Colon (tissue), 2 donors: ENCODE measurements around the gene ZSCAN18.

Source experiments
- FAIRE-seq: peaks from 2 replicates; lab custom pipeline; 2012; peaks lifted over from hg19 to GRCh38; lab: Jason Lieb, UNC
- donor health status: control.
- donor health status: control.

Gene ZSCAN18

DNA sequence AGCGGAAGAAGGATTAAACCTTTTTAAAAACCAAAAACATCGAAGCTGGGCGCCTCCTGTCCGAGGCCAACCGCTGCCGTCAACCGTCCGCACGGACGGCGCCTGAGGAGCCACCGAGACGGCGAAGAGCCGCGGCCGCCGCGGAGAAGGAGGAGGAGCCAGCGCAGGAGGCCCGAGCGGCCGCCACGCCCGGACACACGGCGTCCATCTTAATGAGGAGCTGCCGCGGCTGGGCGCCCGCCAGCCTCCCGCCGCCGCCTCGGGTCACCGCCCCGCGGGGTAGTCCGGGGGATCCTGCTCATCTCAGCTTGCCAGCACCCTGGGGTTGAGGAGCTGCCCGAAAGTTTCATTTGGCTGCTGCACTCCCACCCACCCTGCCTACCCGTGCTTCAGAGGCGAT, 53.6 kb downstream of the ZSCAN18 start:
- no peak for FAIRE-seq

DNA sequence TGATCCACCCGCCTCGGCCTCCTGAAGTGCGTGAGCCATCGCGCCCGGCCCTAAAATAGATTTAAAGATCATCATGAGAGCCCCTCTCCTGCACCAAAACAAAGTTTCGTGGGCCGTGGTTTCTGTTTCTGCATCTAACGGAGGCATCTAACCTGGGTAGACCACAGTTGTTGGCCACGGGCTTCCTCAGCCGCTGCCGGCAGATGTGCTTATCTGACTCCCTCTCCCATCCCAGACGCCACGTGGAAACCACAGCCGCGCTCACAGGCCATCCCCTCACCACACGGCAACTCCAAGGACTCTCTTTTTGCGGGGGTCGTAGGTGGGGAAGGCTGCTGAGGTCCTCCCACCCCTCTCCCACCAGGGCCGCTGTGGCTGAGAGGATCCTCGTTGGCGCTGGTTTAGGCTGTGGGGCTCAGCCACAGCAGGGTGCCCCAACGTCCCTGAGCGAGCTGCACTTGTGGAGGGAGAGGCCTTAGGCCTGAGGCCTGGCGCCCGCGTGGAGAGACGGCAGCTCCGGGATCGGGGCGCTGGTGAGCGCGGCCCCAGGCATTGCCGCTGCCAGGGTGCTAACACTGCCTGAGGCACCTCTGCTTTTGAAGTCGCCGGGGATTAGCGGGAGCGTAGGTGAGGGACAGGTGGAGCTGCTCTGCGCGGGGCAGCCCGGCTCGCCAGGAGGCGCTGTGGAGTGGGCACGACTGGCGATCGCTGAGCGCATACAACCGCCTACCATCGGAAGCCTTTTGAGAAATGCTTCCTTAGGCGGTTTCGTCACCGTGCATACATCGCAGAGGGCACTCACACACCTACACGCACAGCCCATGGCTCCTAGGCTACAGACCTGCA, 55.3 kb downstream of the ZSCAN18 start:
- no peak for FAIRE-seq

DNA sequence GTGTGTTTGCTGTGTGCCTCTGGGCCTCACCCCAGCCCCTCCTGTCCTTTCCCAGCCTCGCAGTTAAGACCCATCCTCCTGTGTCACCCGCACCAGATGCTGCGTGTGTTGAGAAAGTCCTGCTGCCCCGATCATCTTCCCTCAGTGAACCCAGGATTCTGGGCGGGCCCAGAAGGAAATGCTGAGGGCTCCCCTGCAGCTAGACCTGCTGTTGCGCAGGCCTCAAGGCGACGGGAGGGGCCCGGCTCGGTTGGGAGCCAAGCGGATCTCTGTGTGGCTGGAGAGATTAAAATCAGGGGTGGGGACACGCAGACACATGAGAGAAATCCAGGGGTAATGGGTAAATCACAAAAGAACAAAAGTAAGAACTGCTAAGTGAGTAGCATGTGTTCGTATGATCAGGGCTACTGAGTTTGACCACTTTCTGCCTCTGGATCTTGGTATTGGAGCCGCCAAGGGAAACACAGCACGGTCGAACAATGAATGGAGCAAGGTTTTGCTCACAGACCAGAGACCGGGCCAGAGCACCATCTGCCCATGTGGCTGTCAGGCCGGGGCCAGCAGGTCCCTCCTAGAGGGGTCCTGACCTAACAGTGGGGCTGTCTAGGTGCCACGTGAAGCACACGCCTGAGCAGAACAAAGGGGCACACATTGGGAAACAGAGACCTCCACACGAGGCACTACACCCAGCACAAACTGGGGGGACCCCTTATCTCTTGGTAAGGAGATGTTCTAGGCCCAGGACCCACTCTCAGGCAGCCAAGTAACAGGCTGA, 57.1 kb downstream of the ZSCAN18 start:
- FAIRE-seq = no peak

DNA sequence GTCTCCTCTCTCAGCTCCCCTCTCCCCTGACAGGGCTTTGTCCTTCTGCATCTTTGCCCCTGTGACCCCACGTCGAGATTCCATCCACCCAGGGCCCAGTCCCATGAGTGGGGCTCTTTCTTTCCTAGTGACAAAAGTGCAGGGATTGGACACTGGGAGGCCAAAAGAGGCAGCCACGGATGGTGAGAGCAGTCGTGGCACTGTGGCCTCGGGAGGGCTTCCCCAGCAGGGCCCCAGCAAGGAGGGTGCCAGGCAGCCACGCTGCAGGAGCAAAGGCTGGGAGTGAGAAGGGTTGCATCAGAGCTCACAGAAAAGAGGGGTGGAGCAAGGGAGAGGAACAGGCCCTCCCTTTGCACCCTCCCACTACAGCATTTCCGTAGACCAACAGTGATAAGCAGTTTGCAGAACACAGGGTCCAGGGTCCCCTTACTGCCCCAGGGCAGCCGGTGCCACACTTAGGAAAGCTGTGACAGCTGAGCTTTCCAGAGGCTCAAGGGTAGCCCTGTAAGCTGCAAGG, 59.3 kb downstream of the ZSCAN18 start:
- FAIRE-seq = no peak

DNA sequence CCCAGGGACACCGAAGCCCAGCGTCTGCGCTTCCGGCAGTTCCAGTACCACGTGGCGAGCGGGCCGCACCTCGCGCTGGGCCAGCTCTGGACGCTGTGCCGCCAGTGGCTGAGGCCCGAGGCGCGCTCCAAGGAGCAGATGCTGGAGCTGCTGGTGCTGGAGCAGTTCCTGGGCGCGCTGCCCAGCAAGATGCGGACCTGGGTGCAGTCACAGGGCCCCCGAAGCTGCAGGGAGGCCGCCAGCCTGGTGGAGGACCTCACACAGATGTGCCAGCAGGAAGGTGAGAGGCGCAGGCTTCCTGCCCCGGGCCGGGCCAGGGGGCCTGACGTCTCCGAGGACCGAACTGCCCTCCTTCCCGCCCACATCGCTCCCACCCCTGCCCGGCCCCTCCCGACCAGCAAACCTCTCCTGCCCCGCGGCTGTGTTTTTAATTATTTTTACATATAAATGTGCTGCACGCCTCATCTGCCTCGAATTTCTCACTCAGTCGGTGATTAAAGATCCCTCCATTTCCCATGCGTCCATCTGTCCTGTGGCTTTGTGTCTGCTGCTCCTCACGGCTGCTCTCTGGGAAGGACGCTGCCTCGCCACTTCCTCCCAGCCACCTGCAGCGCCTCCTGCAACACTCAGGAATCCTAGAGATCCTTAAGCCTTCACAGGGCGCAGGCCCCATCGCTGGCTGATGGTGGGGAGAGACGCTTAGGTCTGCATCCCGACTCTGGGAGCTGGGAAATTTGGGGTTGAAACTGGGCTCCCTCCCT, 59.9 kb downstream of the ZSCAN18 start:
- FAIRE-seq = no peak

DNA sequence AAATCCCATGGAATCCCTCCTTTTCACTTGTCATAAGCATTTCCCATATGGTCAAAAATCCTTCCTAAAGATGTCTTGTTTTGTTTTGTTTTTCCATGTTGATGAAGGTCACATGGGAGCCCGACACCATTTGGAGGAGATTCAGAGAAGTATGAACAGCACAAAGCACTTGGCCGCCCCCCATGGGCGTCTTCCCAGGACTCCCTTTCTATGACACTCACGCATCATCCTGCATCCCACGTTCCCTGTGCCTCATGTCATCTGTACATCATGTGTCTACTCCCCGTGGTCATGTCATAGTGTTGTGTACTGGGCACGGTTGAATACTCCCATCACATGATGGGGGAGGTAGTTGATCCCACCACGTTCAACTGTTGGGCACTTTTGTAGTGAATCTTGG, 62.2 kb downstream of the ZSCAN18 start:
- no peak for FAIRE-seq

DNA sequence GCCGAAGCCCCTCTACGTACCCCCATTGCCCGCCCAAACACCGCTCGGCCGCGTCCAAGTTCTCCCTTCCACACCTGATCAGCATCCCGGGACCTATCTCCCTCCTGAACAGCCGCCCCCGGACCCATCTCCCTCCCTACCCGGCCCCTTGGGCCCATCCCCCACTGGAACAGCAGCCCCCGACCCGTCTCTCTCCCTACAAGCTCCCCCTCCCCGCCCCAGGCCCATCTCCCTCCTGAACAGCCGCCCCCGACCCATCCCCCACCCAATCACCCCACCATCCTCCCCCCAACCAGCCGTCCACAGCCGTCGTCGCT, 63.6 kb downstream of the ZSCAN18 start:
- no peak for FAIRE-seq
